Ureter (tissue), 1 donor: Measurements from ENCODE around the gene FCGBP. TPM values are rescaled to one million over a fixed set of nuclear protein-coding genes. Genes with fewer than 3 reads are reported as not detected.
"Not testable (repeated sequence)": the region's sequence is repeated elsewhere in the genome, so short reads cannot be mapped to it uniquely, and the experiment has no call there.

ENCODE experiments used
- DNase-seq: peaks from one replicate; pipeline ENCODE4 v3.0.0-alpha.2; 2020; ENCODE audit warnings: low spot score
- total RNA-seq: library from RNA; stranded (reverse); gene quantifications from one replicate; pipeline ENCODE4 v1.2.4, GENCODE V29; 2023
- donor health status: DM: yes; HTN: yes; CAD: no.

Gene FCGBP
- total RNA-seq, 1 donor from 2014 or later = 37.0 TPM

DNA sequence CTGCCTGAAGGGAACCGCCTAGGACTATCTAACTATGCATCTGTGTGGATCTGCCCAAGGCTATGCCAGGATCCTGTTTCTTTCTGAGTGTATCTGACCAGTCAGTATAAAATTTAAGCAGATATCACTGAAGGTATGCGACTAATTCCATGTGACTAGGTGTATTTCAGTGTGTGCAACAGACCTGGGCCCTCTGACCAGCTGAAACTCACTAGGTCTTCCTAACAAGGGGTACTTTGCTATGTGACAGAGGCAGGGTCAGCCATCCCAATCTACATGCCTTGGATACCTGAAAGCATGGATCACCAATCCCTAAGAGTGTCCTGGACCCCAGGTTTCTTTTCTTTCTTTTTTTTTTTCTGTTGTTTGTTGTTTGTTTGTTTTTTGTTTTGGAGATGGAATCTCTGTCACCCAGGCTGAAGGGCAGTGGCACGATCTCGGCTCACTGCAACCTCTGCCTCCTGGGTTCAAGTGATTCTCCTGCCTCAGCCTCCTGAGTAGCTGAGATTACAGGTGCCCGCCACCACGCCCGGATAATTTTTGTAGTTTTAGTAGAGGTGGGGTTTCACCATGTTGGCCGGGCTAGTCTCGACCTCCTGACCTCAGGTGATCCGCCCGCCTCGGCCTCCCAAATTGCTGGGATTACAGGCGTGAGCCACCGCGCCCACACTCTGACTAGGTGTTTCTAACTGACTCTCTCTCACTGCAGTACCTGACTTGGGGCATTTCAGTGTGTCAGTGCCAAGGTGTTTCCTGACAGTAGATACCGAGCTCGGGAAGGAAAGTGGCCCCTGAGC is 43.5 kb downstream of the FCGBP start:
- DNase-seq = no peak

- not testable (repeated sequence) for DNase-seq
Observed at GRCh38 chr19:39889872-39890754, 44.3 kb downstream of the FCGBP start.

DNA sequence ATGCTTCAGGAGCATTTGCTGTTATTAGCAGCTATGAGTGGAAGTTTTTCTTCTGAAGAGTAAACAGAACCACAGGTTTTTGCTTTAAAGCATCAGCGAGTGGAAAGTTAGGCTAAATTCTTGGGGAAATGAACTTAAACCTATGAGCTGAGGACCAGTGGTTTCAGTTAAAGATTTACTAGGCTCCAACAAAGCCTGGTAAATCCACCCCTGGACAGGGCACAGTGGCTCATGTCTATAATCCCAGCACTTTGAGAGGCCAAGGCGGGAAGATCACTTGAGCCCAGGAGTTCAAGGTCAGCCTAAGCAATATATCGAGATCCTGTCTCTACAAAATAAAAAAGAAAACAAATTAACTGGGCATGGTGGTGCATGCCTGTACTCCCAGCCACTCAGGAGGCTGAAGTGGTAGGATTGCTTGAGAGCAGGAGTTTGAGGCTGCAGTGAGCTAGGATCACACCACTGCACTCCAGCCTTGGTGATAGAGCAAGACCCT is 46.9 kb downstream of the FCGBP start:
- DNase-seq = not testable (repeated sequence)

DNA sequence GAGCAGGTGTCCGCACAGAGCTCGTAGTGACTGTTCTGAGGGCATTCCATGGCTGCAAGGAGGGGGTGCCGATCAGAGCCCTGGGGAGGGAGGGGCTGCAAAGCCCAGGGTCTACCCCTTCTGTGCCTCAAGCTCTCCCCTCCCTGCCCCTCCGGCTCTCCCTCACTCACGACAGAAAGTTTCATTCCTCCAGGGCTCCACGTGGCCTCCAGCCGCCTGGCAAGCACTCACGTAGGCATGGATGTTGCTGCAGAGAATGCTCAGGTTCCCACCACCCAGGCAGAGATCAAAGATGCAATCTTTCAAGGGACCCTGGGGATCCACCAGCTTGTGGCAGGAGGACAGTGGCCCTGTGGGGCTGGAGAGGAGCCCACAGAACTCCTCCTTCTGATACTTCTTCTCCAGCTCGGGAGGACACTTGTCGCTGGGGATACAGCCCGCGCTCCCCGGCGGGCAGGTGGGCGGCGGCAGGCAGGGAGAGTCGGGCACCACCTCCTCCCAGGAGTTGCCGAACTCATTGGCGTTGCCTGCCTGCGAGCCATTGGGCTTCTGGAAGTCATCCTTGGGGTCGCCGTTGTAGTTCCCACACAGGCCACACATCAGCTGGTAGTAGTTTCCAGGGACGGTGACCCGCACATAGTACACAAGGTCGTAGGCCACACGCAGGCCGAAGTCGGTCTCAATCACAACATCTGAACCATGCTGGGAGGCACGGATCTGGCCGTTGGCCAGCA is 48.4 kb downstream of the FCGBP start:
- DNase-seq = not testable (repeated sequence)

- not testable (repeated sequence) for DNase-seq
Observed at GRCh38 chr19:39884721-39885120, 49.7 kb downstream of the FCGBP start.

Other genes with a start within 250 kb of the FCGBP start
- not detected for gene LGALS14, start 230.2 kb downstream of the FCGBP start, total RNA-seq
- gene CLC, start 196.6 kb downstream of the FCGBP start, total RNA-seq = not detected
- not detected for gene LEUTX, start 155.8 kb downstream of the FCGBP start, total RNA-seq
- gene DYRK1B, start 100.5 kb downstream of the FCGBP start, total RNA-seq = 19.7 TPM
- gene FBL, start 88.3 kb downstream of the FCGBP start, total RNA-seq = 311 TPM
- gene PSMC4, start 36.5 kb upstream of the FCGBP start, total RNA-seq = 97.6 TPM
- gene ZNF546, start 62.4 kb upstream of the FCGBP start, total RNA-seq = 7.9 TPM
- gene ZNF780B, start 121.6 kb upstream of the FCGBP start, total RNA-seq = 38.2 TPM
- 31.3 TPM for gene ZNF780A, start 156.3 kb upstream of the FCGBP start, total RNA-seq